GM18507 (cell line): Measurements from ENCODE around the gene FOSL1.

Experiments
- DNase-seq: peaks from one replicate; pipeline ENCODE4 v3.0.0; 2011; ENCODE audit warnings: low read depth; ENCODE audit not compliant: insufficient read length; ENCODE audit errors: extremely low spot score
- FAIRE-seq: peaks from 2 replicates; lab custom pipeline; 2011; peaks lifted over from hg19 to GRCh38; lab: Jason Lieb, UNC

FOSL1 gene

GRCh38 chr11:65868076-65868667, 32.0 kb downstream of the FOSL1 start:
- FAIRE-seq, result no peak

GRCh38 chr11:65867284-65868071, 32.7 kb downstream of the FOSL1 start:
- no peak for FAIRE-seq
- no peak for DNase-seq

More at GRCh38 chr11:65868076-65868667, 32.0 kb downstream of the FOSL1 start:
- no peak for DNase-seq

- DNase-seq (no peak), FAIRE-seq (no peak)
These were observed 33.5 kb downstream of the FOSL1 start for GRCh38 chr11:65866509-65867283.

GRCh38 chr11:65865550-65866172, 34.5 kb downstream of the FOSL1 start:
- DNase-seq (no peak), FAIRE-seq (no peak)

GRCh38 chr11:65864706-65865471, 35.3 kb downstream of the FOSL1 start:
- FAIRE-seq, result no peak

GRCh38 chr11:65863889-65864705, 36.1 kb downstream of the FOSL1 start:
- FAIRE-seq (no peak), DNase-seq (no peak)

More at GRCh38 chr11:65864706-65865471, 35.3 kb downstream of the FOSL1 start:
- no peak for DNase-seq

GRCh38 chr11:65862941-65863888, 37.0 kb downstream of the FOSL1 start:
- DNase-seq (no peak), FAIRE-seq (no peak)

- FAIRE-seq (no peak), DNase-seq (no peak)
These were observed 37.9 kb downstream of the FOSL1 start for GRCh38 chr11:65862191-65862735.

GRCh38 chr11:65861533-65862183, 38.5 kb downstream of the FOSL1 start:
- DNase-seq, result no peak
- no peak for FAIRE-seq

- DNase-seq, result no peak
- no peak for FAIRE-seq
These were observed 39.1 kb downstream of the FOSL1 start for GRCh38 chr11:65861165-65861505.

- FAIRE-seq (peak; percentile 88), DNase-seq (peak; percentile 88)
These were observed 39.7 kb downstream of the FOSL1 start, which contains the start of gene MUS81 for GRCh38 chr11:65860278-65861164. MUS81 (plus strand) TSS chr11:65860433; CDS start chr11:65860754, 321 bp downstream.

GRCh38 chr11:65859812-65860277, 40.3 kb downstream of the FOSL1 start:
- DNase-seq, result no peak

GRCh38 chr11:65859095-65859811, 40.9 kb downstream of the FOSL1 start:
- FAIRE-seq (peak; percentile 95), DNase-seq (peak; percentile 81)

More at GRCh38 chr11:65859812-65860277, 40.3 kb downstream of the FOSL1 start:
- no peak for FAIRE-seq

GRCh38 chr11:65858681-65859087, 41.5 kb downstream of the FOSL1 start:
- DNase-seq, result no peak
- FAIRE-seq, result no peak
